CD4-positive, CD25-positive, alpha-beta regulatory T cell (primary cell): ENCODE data around the gene ENGASE. TPM values are rescaled to one million over a fixed set of nuclear protein-coding genes. Genes with fewer than 3 reads are reported as not detected.
A peak's percentile ranks its signal among the peaks of the same experiment; 100 is the strongest.

ENCODE experiments used
- ATAC-seq, 2 donors: fragments of 150-1000 bp; cut with Tn5 transposase; one replicate each; pipeline ENCODE4 v1.10.0; 2021; ENCODE audit warnings: low read depth in 2 of 2, moderate number of reproducible peaks in 2 of 2, moderate library complexity in 1 of 2
- DNase-seq, 3 donors: peaks; one replicate each; pipeline versions ENCODE4 v3.0.0 to v3.0.0-alpha.2; 2012 to 2022; ENCODE audit warnings: mixed read lengths in 1 of 3
- H3K27ac ChIP-seq: one replicate; pipeline ENCODE4 v1.7.0; 2013; ENCODE audit warnings: mild to moderate bottlenecking, low read length; ENCODE audit not compliant: insufficient read depth, poor library complexity, severe bottlenecking
- H3K27me3 ChIP-seq: one replicate; pipeline ENCODE4 v1.7.0; 2013; ENCODE audit warnings: low read length; ENCODE audit not compliant: control insufficient read depth, insufficient read depth
- H3K36me3 ChIP-seq: one replicate; pipeline ENCODE4 v1.7.0; 2013; ENCODE audit warnings: mild to moderate bottlenecking, low read length, moderate library complexity; ENCODE audit not compliant: control insufficient read depth, insufficient read depth
- H3K4me1 ChIP-seq: 2 replicates; pipeline ENCODE4 v1.7.0; 2013; ENCODE audit warnings: mild to moderate bottlenecking, low read length; ENCODE audit not compliant: insufficient read depth, control insufficient read depth, poor library complexity, severe bottlenecking
- H3K4me3 ChIP-seq: one replicate; pipeline ENCODE4 v1.7.0; 2013; ENCODE audit warnings: low read depth, mild to moderate bottlenecking, low read length, moderate library complexity
- H3K9me3 ChIP-seq, 2 experiments: 1 replicate in 1 of 2; 2 replicates in 1 of 2; pipeline ENCODE4 v1.7.0; 2013; ENCODE audit warnings: low read length in 2 of 2, mild to moderate bottlenecking in 1 of 2, moderate library complexity in 1 of 2; ENCODE audit not compliant: control insufficient read depth in 2 of 2
- H3K27ac Mint-ChIP-seq, 3 donors: one replicate each; pipeline ENCODE4 v1.8.0; 2020 to 2022; ENCODE audit warnings: mild to moderate bottlenecking in 3 of 3, mixed read lengths in 3 of 3, moderate library complexity in 2 of 3
- H3K27me3 Mint-ChIP-seq: one replicate; pipeline ENCODE4 v1.8.0; 2022; ENCODE audit warnings: mild to moderate bottlenecking, mixed read lengths
- H3K36me3 Mint-ChIP-seq: one replicate; pipeline ENCODE4 v1.8.0; 2020; ENCODE audit warnings: mixed read lengths
- H3K4me1 Mint-ChIP-seq, 4 donors: one replicate each; pipeline ENCODE4 v1.8.0; 2020 to 2022; ENCODE audit warnings: mixed read lengths in 4 of 4, mild to moderate bottlenecking in 1 of 4
- H3K4me3 Mint-ChIP-seq, 4 donors: one replicate each; pipeline ENCODE4 v1.8.0; 2020 to 2022; ENCODE audit warnings: mild to moderate bottlenecking in 4 of 4, mixed read lengths in 4 of 4, moderate library complexity in 3 of 4
- H3K9me3 Mint-ChIP-seq, 7 donors: one replicate each; pipeline ENCODE4 v1.8.0; 2020 to 2022; ENCODE audit warnings: mixed read lengths in 7 of 7, mild to moderate bottlenecking in 3 of 7, moderate library complexity in 2 of 7
- polyA plus RNA-seq, 4 donors: library from polyadenylated mRNA; unstranded; fragments of 300-500 nt; fragmentation: Illumina TruSeq; gene quantifications; one replicate each; pipeline ENCODE4 v1.2.3, GENCODE V29; 2021
- total RNA-seq: library from RNA; stranded (reverse); gene quantifications from one replicate; pipeline ENCODE4 v1.2.3, GENCODE V29; 2022

ENGASE gene
- total and polyA plus RNA-seq, 5 donors from 2014 or later, result 1.1 to 91.9 (median 2.6) TPM

GRCh38 chr17:79042421-79043190, 32.0 kb upstream of the ENGASE start:
- no peaks in the 10 kb centered on the region for H3K27me3 Mint-ChIP-seq
- Histone ChIP-seq H3K4me3 (no peak overlapping the region), H3K4me1 (no peaks in the 10 kb centered on the region), H3K9me3 (no peaks in the 10 kb centered on the region), H3K27me3 (no peaks in the 10 kb centered on the region), H3K27ac (no peak overlapping the region), H3K36me3 (no peaks in the 10 kb centered on the region)
- peaks cover 0 to 9% (median 4%) of the 10 kb centered on the region in 4 donors for H3K4me1 Mint-ChIP-seq
- H3K4me3 Mint-ChIP-seq, result no peak overlapping the region
- peak; percentile 29 to 56 (median 50) for DNase-seq
- no peak overlapping the region for H3K27ac Mint-ChIP-seq
- peaks cover 0 to 1% (median 0%) of the 10 kb centered on the region in 7 donors for H3K9me3 Mint-ChIP-seq
- no peaks in the 10 kb centered on the region for H3K36me3 Mint-ChIP-seq
- peak; percentile 28 to 50 for ATAC-seq

GRCh38 chr17:79043191-79043930, 31.3 kb upstream of the ENGASE start:
- Mint-ChIP-seq H3K4me1 (peaks cover 0 to 9% (median 4%) of the 10 kb centered on the region in 4 donors), H3K27me3 (no peaks in the 10 kb centered on the region), H3K36me3 (no peaks in the 10 kb centered on the region), H3K9me3 (peaks cover 0 to 1% (median 0%) of the 10 kb centered on the region in 7 donors), H3K27ac (peak overlapping the region in 1 of 3 donors; percentile 36), H3K4me3 (no peak overlapping the region)
- H3K36me3 ChIP-seq, result no peaks in the 10 kb centered on the region
- ATAC-seq, result no peak
- no peak for DNase-seq
- H3K9me3 ChIP-seq, result no peaks in the 10 kb centered on the region
- H3K4me1 ChIP-seq, result no peaks in the 10 kb centered on the region
- H3K4me3 ChIP-seq, result no peak overlapping the region
- no peak overlapping the region for H3K27ac ChIP-seq
- no peaks in the 10 kb centered on the region for H3K27me3 ChIP-seq

DNA sequence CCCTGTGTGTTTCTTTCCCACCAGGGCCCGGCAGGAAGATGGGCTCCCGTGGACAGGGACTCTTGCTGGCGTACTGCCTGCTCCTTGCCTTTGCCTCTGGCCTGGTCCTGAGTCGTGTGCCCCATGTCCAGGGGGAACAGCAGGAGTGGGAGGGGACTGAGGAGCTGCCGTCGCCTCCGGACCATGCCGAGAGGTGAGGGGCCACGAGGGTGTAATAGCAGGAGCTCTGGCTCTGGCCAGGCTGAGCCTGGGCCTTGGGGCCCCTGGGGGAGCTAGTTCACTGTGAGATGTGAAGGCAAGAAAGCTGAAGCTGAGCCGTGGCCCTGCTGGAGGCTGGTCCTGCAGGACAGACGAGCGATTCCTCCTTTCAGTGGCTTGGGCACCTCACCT, 30.7 kb upstream of the ENGASE start:
- ATAC-seq, result no peak
- no peak overlapping the region for H3K27ac Mint-ChIP-seq
- Histone ChIP-seq H3K4me3 (no peak overlapping the region), H3K9me3 (no peaks in the 10 kb centered on the region), H3K27me3 (no peaks in the 10 kb centered on the region), H3K4me1 (no peaks in the 10 kb centered on the region), H3K27ac (no peak overlapping the region), H3K36me3 (no peaks in the 10 kb centered on the region)
- no peak for DNase-seq
- no peak overlapping the region for H3K4me3 Mint-ChIP-seq
- peaks cover 0 to 9% (median 4%) of the 10 kb centered on the region in 4 donors for H3K4me1 Mint-ChIP-seq
- H3K9me3 Mint-ChIP-seq, result peaks cover 0 to 1% (median 0%) of the 10 kb centered on the region in 7 donors
- no peaks in the 10 kb centered on the region for H3K36me3 Mint-ChIP-seq
- no peaks in the 10 kb centered on the region for H3K27me3 Mint-ChIP-seq

DNA sequence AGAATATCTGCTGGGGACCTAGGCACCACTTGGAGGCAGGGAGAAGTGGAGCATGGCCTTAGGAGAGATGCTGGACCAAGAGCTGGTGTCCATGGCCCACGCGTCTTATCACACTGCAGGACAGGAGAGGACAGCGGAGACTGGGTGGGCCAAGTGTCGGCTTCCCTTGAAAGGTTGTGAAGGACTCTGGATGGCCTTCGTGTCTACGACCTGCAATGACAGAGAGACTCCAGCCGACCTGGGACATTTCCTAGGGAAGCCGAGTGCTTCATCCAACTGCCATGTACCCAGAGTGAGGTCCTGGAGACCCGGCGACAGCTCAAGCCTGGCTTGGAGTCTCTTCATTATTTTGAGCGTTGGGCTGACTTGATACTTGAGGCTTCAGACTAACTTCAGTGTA, 30.2 kb upstream of the ENGASE start:
- Mint-ChIP-seq H3K9me3 (peaks cover 0 to 1% (median 0%) of the 10 kb centered on the region in 7 donors), H3K4me3 (no peak overlapping the region), H3K27me3 (no peaks in the 10 kb centered on the region), H3K4me1 (peaks cover 0 to 9% (median 4%) of the 10 kb centered on the region in 4 donors), H3K27ac (no peak overlapping the region), H3K36me3 (no peaks in the 10 kb centered on the region)
- Histone ChIP-seq H3K36me3 (no peaks in the 10 kb centered on the region), H3K4me3 (no peak overlapping the region), H3K27me3 (no peaks in the 10 kb centered on the region), H3K27ac (no peak overlapping the region), H3K4me1 (no peaks in the 10 kb centered on the region), H3K9me3 (no peaks in the 10 kb centered on the region)
- DNase-seq, result no peak
- ATAC-seq, result no peak

DNA sequence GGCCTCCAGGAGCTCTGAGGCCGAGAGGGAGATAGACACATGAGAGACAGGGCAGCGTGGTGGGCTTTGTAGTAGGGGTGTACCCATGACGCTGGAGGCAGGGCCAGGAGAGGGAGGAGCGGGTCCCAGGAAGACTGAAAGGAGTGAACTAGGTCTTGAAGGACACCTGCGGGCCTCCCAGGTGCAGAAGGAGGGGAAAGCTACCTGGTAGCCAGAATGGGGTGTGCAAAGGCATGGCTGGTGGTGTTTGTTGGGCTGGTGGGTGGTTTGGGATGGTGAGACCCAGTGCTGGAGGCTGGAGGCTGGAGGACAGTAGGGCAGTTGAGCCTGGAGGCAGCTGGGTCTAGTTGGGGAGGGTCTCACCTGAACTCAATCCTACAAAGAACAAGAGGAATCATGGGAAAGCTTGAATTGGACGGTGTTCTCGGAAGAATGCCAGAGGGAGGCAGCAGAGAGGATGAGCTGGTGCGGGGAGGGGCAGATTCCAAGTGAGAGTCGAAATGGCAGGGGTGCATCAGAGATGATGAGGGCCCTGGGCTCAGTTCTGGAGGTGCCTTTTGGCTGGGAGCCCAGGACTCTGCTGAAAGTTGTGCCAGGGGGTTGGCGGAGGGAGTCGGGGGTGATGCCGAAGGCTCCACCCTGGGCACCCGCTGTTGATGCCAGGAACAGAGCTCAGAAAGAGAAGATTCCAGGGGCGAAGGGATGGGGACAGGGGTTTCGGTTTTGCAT, 29.5 kb upstream of the ENGASE start:
- H3K27ac ChIP-seq, result no peak overlapping the region
- no peak for ATAC-seq
- Mint-ChIP-seq H3K9me3 (peaks cover 0 to 1% (median 0%) of the 10 kb centered on the region in 7 donors), H3K36me3 (no peaks in the 10 kb centered on the region), H3K27ac (no peak overlapping the region), H3K4me1 (peaks cover 0 to 9% (median 4%) of the 10 kb centered on the region in 4 donors), H3K4me3 (no peak overlapping the region), H3K27me3 (no peaks in the 10 kb centered on the region)
- no peak overlapping the region for H3K4me3 ChIP-seq
- no peak for DNase-seq
- no peaks in the 10 kb centered on the region for H3K9me3 ChIP-seq
- no peaks in the 10 kb centered on the region for H3K4me1 ChIP-seq
- no peaks in the 10 kb centered on the region for H3K36me3 ChIP-seq
- no peaks in the 10 kb centered on the region for H3K27me3 ChIP-seq

DNA sequence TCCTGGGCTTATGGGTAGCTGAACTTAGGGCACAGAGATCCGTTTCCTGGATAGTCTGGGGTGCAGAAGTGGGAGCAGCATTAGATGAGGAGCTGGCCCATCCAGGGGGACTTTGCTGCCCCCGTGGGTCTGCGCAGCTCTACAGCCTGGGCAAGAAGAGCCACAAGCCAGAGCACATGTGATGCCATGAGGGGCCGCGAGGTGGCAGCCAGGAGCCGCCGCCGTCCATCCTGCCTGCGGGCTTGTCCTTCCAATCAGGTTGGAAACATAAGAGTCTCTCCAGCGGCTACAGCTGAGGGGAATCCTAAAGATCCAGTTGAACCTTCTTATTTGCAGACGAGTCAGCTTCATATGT, 28.8 kb upstream of the ENGASE start:
- Histone ChIP-seq H3K27ac (no peak overlapping the region), H3K27me3 (no peaks in the 10 kb centered on the region), H3K36me3 (no peaks in the 10 kb centered on the region), H3K4me3 (no peak overlapping the region), H3K9me3 (no peaks in the 10 kb centered on the region), H3K4me1 (no peaks in the 10 kb centered on the region)
- peak overlapping the region in 1 of 3 donors; percentile 10 for H3K27ac Mint-ChIP-seq
- peaks cover 0 to 1% (median 0%) of the 10 kb centered on the region in 7 donors for H3K9me3 Mint-ChIP-seq
- peak; percentile 59 to 71 for ATAC-seq
- H3K4me1 Mint-ChIP-seq, result peaks cover 0 to 9% (median 4%) of the 10 kb centered on the region in 4 donors
- peak; percentile 40 to 60 (median 48) for DNase-seq
- no peaks in the 10 kb centered on the region for H3K36me3 Mint-ChIP-seq
- no peaks in the 10 kb centered on the region for H3K27me3 Mint-ChIP-seq
- H3K4me3 Mint-ChIP-seq, result no peak overlapping the region

DNA sequence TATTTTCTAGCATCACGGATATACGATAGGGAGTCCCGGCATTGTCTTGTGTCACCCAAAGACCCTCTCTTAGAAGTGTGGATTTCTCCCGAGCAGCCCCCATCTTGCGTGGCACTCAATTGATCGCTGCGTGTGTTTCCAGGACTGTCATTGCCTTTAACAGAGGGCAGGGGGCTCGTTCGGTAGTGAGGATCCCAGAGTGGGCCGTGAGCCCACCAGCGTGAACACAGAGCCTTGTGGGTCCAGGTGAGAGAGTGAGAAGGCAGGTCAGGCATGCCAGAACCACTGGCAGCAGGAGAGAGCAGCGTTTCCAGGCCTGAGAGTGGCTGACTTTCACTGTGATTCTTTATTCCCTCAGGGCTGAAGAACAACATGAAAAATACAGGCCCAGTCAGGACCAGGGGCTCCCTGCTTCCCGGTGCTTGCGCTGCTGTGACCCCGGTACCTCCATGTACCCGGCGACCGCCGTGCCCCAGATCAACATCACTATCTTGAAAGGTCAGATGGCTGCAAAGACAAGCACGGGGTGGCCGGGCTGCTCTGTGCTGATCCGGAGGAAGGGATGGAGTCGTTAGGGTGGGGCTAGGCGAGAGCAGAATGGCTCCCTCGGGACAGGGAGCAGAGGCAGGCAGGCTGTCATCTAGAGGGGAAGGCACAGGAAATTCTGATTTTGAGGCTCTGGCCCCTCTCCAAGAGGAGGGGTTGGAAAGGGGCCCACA, 28.3 kb upstream of the ENGASE start:
- Histone ChIP-seq H3K36me3 (no peaks in the 10 kb centered on the region), H3K9me3 (no peaks in the 10 kb centered on the region), H3K27ac (no peak overlapping the region), H3K27me3 (no peaks in the 10 kb centered on the region), H3K4me1 (no peaks in the 10 kb centered on the region), H3K4me3 (no peak overlapping the region)
- no peaks in the 10 kb centered on the region for H3K36me3 Mint-ChIP-seq
- ATAC-seq, result no peak
- H3K9me3 Mint-ChIP-seq, result peaks cover 0 to 1% (median 0%) of the 10 kb centered on the region in 7 donors
- DNase-seq, result no peak
- no peak overlapping the region for H3K27ac Mint-ChIP-seq
- H3K27me3 Mint-ChIP-seq, result no peaks in the 10 kb centered on the region
- H3K4me3 Mint-ChIP-seq, result no peak overlapping the region
- peaks cover 0 to 9% (median 4%) of the 10 kb centered on the region in 4 donors for H3K4me1 Mint-ChIP-seq
